Activated CD8-positive, alpha-beta memory T cell treated with anti-CD3 and anti-CD28 coated beads for 48 hours (primary cell): ENCODE data around the gene OXNAD1.

Source experiments
- DNase-seq, 3 experiments: peaks; one replicate each; pipeline ENCODE4 v3.0.0-alpha.2; 2020; ENCODE audit warnings: low read depth in 2 of 3, low spot score in 2 of 3

The OXNAD1 gene

DNA sequence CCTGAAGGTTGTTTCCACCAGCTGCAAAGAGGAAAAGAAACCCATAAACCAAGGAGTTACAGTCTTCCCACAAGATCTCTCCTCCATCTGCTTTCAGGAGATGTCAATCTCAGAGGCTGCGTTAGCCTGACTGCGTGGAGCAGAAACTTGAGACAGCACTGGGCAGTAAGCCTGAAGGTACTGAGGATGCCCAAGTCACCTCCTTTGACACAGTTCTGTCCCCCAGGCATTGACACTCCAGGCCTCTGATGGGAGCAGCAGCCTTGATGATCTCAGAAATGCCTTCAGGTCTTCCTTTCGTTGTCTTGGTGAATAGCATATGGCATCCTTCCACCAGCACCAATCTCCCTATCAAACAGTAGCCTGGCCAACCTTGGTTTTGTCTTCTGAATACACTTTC lies 89.3 kb downstream of the OXNAD1 start:
- no peak for DNase-seq
